Activated T-helper 1 cell treated with anti-CD3 and anti-CD28 coated beads, Interleukin-2, amount 50 U/mL, for 16 hours (primary cell): ENCODE measurements around the gene DCAF8L2.
"Not testable (repeated sequence)": the region's sequence is repeated elsewhere in the genome, so short reads cannot be mapped to it uniquely, and the experiment has no call there.

ENCODE experiments used
- DNase-seq, 2 donors: peaks; one replicate each; pipeline ENCODE4 v3.0.0-alpha.2; 2020; ENCODE audit warnings: low read depth in 1 of 2, low spot score in 1 of 2

The DCAF8L2 gene

GRCh38 chrX:27675493-27675892 is 85.3 kb downstream of the DCAF8L2 start:
- DNase-seq, result no peak

GRCh38 chrX:27679281-27679680 is 89.1 kb downstream of the DCAF8L2 start:
- no peak for DNase-seq

GRCh38 chrX:27680726-27681125 is 90.6 kb downstream of the DCAF8L2 start:
- DNase-seq, result no peak

GRCh38 chrX:27683566-27684208 is 93.5 kb downstream of the DCAF8L2 start:
- DNase-seq, result not testable (repeated sequence)

- DNase-seq, result no peak
Measured at GRCh38 chrX:27694667-27695066, 104.5 kb downstream of the DCAF8L2 start.

- no peak for DNase-seq
Measured at GRCh38 chrX:27706526-27706925, 116.4 kb downstream of the DCAF8L2 start.

- no peak for DNase-seq
Measured at GRCh38 chrX:27715610-27716009, 125.5 kb downstream of the DCAF8L2 start.

- no peak for DNase-seq
Measured at GRCh38 chrX:27728291-27728690, 138.1 kb downstream of the DCAF8L2 start.

GRCh38 chrX:27731962-27732361 is 141.8 kb downstream of the DCAF8L2 start:
- DNase-seq, result no peak

GRCh38 chrX:27735914-27736313 is 145.8 kb downstream of the DCAF8L2 start:
- DNase-seq, result no peak

GRCh38 chrX:27740933-27741332 is 150.8 kb downstream of the DCAF8L2 start:
- DNase-seq, result no peak

- DNase-seq, result not testable (repeated sequence)
Measured at GRCh38 chrX:27743521-27743920, 153.4 kb downstream of the DCAF8L2 start.

- DNase-seq, result no peak
Measured at GRCh38 chrX:27746516-27746915, 156.4 kb downstream of the DCAF8L2 start.

- not testable (repeated sequence) for DNase-seq
Measured at GRCh38 chrX:27750298-27750697, 160.2 kb downstream of the DCAF8L2 start.

GRCh38 chrX:27751976-27752375 is 161.8 kb downstream of the DCAF8L2 start:
- DNase-seq, result no peak

- DNase-seq, result no peak
Measured at GRCh38 chrX:27765718-27766117, 175.6 kb downstream of the DCAF8L2 start.

- DNase-seq, result no peak
Measured at GRCh38 chrX:27767387-27767786, 177.2 kb downstream of the DCAF8L2 start.

GRCh38 chrX:27775984-27776383 is 185.8 kb downstream of the DCAF8L2 start:
- no peak for DNase-seq

- DNase-seq, result no peak
Measured at GRCh38 chrX:27796640-27797257, 206.6 kb downstream of the DCAF8L2 start.

GRCh38 chrX:27797575-27797974 is 207.4 kb downstream of the DCAF8L2 start:
- DNase-seq, result no peak
